ENCODE measurements around the gene BATF2.
"Not testable (repeated sequence)": the region's sequence is repeated elsewhere in the genome, so short reads cannot be mapped to it uniquely, and the experiment has no call there.

Gene BATF2

GRCh38 chr11:65040520-65040846 is 43.7 kb upstream of the BATF2 start:
- peak overlapping the region; percentile 66 for H3K4me3 ChIP-seq (replicated peaks; ENCODE audit: low read depth, low read length)
- no peak for DNase-seq (ENCODE audit: low read depth)
- TF ChIP-seq, protein P1, sequence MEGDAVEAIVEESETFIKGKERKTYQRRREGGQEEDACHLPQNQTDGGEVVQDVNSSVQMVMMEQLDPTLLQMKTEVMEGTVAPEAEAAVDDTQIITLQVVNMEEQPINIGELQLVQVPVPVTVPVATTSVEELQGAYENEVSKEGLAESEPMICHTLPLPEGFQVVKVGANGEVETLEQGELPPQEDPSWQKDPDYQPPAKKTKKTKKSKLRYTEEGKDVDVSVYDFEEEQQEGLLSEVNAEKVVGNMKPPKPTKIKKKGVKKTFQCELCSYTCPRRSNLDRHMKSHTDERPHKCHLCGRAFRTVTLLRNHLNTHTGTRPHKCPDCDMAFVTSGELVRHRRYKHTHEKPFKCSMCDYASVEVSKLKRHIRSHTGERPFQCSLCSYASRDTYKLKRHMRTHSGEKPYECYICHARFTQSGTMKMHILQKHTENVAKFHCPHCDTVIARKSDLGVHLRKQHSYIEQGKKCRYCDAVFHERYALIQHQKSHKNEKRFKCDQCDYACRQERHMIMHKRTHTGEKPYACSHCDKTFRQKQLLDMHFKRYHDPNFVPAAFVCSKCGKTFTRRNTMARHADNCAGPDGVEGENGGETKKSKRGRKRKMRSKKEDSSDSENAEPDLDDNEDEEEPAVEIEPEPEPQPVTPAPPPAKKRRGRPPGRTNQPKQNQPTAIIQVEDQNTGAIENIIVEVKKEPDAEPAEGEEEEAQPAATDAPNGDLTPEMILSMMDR (IDR thresholded peaks at IDR 0.05; ENCODE audit: low read length, missing control alignments), result no peak

GRCh38 chr11:65036931-65037330 is 40.2 kb upstream of the BATF2 start:
- TF ChIP-seq, protein P1 (IDR thresholded peaks at IDR 0.05; ENCODE audit: low read length, missing control alignments), result no peak
- H3K4me3 ChIP-seq (replicated peaks; ENCODE audit: low read depth, low read length), result no peak overlapping the region
- no peak for DNase-seq (ENCODE audit: low read depth)

DNA sequence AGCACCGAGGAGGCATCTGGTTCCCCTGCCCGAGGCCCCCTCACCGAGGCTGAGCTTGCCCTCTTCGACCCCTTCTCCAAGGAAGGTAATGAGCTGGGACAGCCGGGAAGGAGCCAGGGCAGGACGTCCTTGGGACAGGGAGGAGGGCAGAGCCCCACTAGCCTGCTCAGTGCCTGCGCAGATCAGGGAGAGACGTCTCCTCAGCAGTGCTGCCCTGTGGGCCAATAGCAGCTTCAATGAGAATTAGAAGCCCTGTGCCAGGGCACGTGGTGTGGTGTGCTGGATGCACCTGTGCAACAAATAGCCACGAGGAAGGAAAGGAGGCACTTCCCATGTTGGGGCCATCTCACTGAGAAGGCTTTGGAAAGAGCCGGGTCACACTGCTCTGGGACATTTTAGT is 38.8 kb upstream of the BATF2 start:
- no peak for DNase-seq (ENCODE audit: low read depth)
- TF ChIP-seq, protein P1 (IDR thresholded peaks at IDR 0.05; ENCODE audit: low read length, missing control alignments), result no peak
- H3K4me3 ChIP-seq (replicated peaks; ENCODE audit: low read depth, low read length), result no peak overlapping the region

- no peak overlapping the region for H3K4me3 ChIP-seq (replicated peaks; ENCODE audit: low read depth, low read length)
- TF ChIP-seq, protein P1 (IDR thresholded peaks at IDR 0.05; ENCODE audit: low read length, missing control alignments), result no peak
Observed at GRCh38 chr11:65034423-65034822, 37.7 kb upstream of the BATF2 start.

GRCh38 chr11:65032216-65032615 is 35.4 kb upstream of the BATF2 start:
- no peak for DNase-seq (ENCODE audit: low read depth)
- TF ChIP-seq, protein P1 (IDR thresholded peaks at IDR 0.05; ENCODE audit: low read length, missing control alignments), result no peak
- no peak overlapping the region for H3K4me3 ChIP-seq (replicated peaks; ENCODE audit: low read depth, low read length)

More at GRCh38 chr11:65034423-65034822, 37.7 kb upstream of the BATF2 start:
- no peak for DNase-seq (ENCODE audit: low read depth)

DNA sequence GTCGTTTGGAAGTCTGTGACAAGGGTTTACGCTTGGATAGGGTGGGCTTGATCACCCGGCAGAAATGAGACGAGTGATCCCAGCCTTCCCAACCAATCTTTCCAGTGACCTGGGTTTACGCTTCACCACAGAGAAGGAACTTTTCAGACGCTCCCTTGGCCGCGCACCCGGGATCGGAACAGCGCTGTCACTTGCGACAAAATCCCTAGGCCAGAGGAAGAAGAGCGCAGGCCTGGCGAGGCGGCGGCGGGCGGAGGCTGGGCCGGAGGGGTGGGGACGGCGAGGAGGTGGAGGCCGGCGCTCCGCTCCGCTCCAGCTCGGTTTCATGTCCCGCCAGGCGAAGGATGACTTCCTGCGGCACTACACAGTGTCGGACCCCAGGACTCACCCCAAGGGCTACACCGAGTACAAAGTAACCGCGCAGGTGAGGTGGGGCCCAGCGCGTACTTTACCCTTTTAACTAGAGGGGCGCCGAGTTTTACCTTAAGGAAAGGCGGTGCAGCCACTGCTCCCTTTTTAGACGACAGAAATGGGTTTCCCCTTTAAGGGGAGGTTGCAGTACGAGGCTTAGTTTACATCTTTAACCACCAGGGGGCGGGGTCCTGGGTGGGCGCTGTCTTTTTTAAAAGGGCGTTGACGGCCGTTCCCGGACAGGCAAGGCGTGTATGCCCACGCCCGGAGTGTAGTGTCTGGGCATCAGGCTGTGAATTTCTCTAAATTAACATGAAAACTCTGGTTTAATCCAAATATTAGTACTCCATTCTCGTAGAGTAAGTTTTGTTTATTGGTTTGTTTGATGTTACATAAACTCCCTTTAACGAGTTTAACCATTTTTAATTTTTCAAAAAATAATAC is 30.7 kb upstream of the BATF2 start, which contains the start of gene SNX15:
Gene SNX15 (plus strand): TSS at position 227 of the 855 bp plus-strand sequence. CDS start 99 bp downstream, at position 326.
- DNase-seq (ENCODE audit: low read depth), result peak; percentile 98
- peak within 1 kb of the TSS; percentile 64 for H3K4me3 ChIP-seq (replicated peaks; ENCODE audit: low read depth, low read length)
- TF ChIP-seq, protein P1 (IDR thresholded peaks at IDR 0.05; ENCODE audit: low read length, missing control alignments), result peak; percentile 64

GRCh38 chr11:65026810-65027209 is 30.0 kb upstream of the BATF2 start:
- peak overlapping the region; percentile 64 for H3K4me3 ChIP-seq (replicated peaks; ENCODE audit: low read depth, low read length)
- TF ChIP-seq, protein P1 (IDR thresholded peaks at IDR 0.05; ENCODE audit: low read length, missing control alignments), result no peak
- no peak for DNase-seq (ENCODE audit: low read depth)

GRCh38 chr11:65023502-65023901 is 26.7 kb upstream of the BATF2 start:
- not testable (repeated sequence) for DNase-seq (ENCODE audit: low read depth); H3K4me3 ChIP-seq (replicated peaks; ENCODE audit: low read depth, low read length)
